ENCODE results near the gene RBBP6. TPM values are rescaled to one million over a fixed set of nuclear protein-coding genes. Genes with fewer than 3 reads are reported as not detected.

The RBBP6 gene
- polyA plus RNA-seq, 1 of the 3 experiments (the other 2 are of a cell fraction): 15.1 TPM

DNA sequence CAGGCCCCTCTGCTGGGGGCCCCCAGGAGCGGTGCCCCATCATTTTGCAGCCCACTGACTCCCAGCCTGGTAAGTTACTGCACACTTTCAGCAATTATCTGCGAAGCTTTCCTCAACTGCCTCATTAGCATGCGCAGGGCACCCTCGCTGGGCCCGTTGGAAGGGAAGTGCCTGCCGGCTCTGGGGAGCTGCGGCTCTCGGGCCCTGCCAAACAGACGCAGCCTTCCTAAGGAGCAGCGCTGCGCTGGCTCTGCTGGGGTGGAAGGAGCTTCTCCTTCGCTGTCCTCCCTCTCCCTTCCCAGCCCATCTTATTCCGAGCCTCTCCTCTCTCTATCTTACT is 71.0 kb downstream of the RBBP6 start:
- H3K4me2 ChIP-seq: no peak overlapping the region
- DNase-seq: no peak
- no peak overlapping the region for H2AFZ ChIP-seq (ENCODE audit: low read depth)
- H3K9me3 ChIP-seq: no peaks in the 10 kb centered on the region
- no peaks in the 10 kb centered on the region for H3K36me3 ChIP-seq (replicated peaks in 1 of 2; ENCODE audit: control insufficient read depth in 1 of 2, insufficient read depth in 2 of 2, low read length in 1 of 2)
- no peaks in the 10 kb centered on the region for H4K20me1 ChIP-seq (ENCODE audit: insufficient read depth)
- no peaks in the 10 kb centered on the region for H3K27me3 ChIP-seq (ENCODE audit: insufficient read depth)
- H3K9me2 ChIP-seq: no peaks in the 10 kb centered on the region
- no peaks in the 10 kb centered on the region; a peak in 1 of 4 replicates for H3K4me1 ChIP-seq (ENCODE audit: control insufficient read depth in 1 of 2, insufficient read depth in 2 of 2, low read depth in 1 of 2, low read length in 1 of 2)
- H3F3A ChIP-seq (replicated peaks; ENCODE audit: insufficient read depth): no peaks in the 10 kb centered on the region
- ChIA-PET CTCF (interaction anchor here (0.6 kb wide), 2 partner anchors 18 to 882 kb away, joined by 3 read pairs; no protein-coding TSS in a partner anchor), POLR2A (no interaction called here)
- no peak overlapping the region for H3K27ac ChIP-seq (ENCODE audit: low read depth in 2 of 2, low read length in 1 of 2)
- H3K9ac ChIP-seq: no peak overlapping the region
- H3K79me2 ChIP-seq (ENCODE audit: insufficient read depth): no peaks in the 10 kb centered on the region
- 96% methylated on average over 10 of the region's 13 CpGs for WGBS (ENCODE audit: low lambda C conversion rate)
- no peak overlapping the region for H3K4me3 ChIP-seq (ENCODE audit: low read depth in 2 of 2, low read length in 1 of 2)
- TF ChIP-seq FOSL2 (IDR thresholded peaks at IDR 0.05; ENCODE audit: borderline replicate concordance, low read depth) (no peak), NFIC (IDR thresholded peaks at IDR 0.05; ENCODE audit: borderline replicate concordance) (no peak), RAD21 (IDR thresholded peaks at IDR 0.05; ENCODE audit: low read length) (no peak), USF1 (IDR thresholded peaks at IDR 0.05; ENCODE audit: borderline replicate concordance, low read depth) (no peak), POLR2AphosphoS5 (IDR thresholded peaks at IDR 0.05; ENCODE audit: low read depth, low read length) (no peak), CTCF (IDR thresholded peaks at IDR 0.05) (no peak), YY1 (IDR thresholded peaks at IDR 0.05; ENCODE audit: low read depth) (no peak), IRF3 (IDR thresholded peaks at IDR 0.05; ENCODE audit: low read depth, low read length) (no peak)
- TF ChIP-seq, protein P1, sequence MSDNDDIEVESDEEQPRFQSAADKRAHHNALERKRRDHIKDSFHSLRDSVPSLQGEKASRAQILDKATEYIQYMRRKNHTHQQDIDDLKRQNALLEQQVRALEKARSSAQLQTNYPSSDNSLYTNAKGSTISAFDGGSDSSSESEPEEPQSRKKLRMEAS (IDR thresholded peaks at IDR 0.05; ENCODE audit: low read depth): no peak

DNA sequence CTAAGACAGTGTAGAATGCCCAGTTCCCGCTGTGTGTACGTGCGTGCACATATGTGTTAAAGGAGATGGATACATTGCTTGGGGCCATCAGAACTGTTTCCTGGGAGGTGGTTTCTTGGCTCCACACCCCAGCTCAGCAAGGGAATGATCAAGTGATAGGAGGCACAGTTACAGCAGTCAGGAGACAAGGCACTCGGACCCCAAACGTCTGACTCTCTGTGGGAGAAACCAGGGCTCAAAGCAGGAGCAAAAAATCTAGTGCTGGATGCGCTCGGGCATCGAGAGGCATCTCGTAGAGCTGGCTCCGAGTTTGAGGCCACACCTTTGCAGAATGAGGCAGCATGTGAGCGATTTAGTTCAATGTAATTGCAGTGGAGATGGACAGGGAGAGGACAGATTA is 71.9 kb downstream of the RBBP6 start:
- Histone ChIP-seq H3K4me2 (no peak overlapping the region), H2AFZ (ENCODE audit: low read depth) (no peak overlapping the region), H3K9ac (no peak overlapping the region), H3K79me2 (ENCODE audit: insufficient read depth) (no peaks in the 10 kb centered on the region), H3K27me3 (ENCODE audit: insufficient read depth) (no peaks in the 10 kb centered on the region), H4K20me1 (ENCODE audit: insufficient read depth) (no peaks in the 10 kb centered on the region), H3K9me3 (no peaks in the 10 kb centered on the region), H3K4me1 (ENCODE audit: control insufficient read depth in 1 of 2, insufficient read depth in 2 of 2, low read depth in 1 of 2, low read length in 1 of 2) (no peaks in the 10 kb centered on the region; a peak in 1 of 4 replicates), H3K4me3 (ENCODE audit: low read depth in 2 of 2, low read length in 1 of 2) (no peak overlapping the region), H3K36me3 (replicated peaks in 1 of 2; ENCODE audit: control insufficient read depth in 1 of 2, insufficient read depth in 2 of 2, low read length in 1 of 2) (no peaks in the 10 kb centered on the region), H3K27ac (ENCODE audit: low read depth in 2 of 2, low read length in 1 of 2) (no peak overlapping the region), H3K9me2 (no peaks in the 10 kb centered on the region), H3F3A (replicated peaks; ENCODE audit: insufficient read depth) (no peaks in the 10 kb centered on the region)
- DNase-seq: no peak
- POLR2A ChIA-PET: no interaction called here
- 76% methylated on average over 11 of the region's 11 CpGs for WGBS (ENCODE audit: low lambda C conversion rate)
- CTCF ChIA-PET: interaction anchor here (1.1 kb wide), 1 partner anchor 78 kb away, joined by 3 read pairs; no protein-coding TSS in a partner anchor
- TF ChIP-seq NRF1 (IDR thresholded peaks at IDR 0.05; ENCODE audit: low read depth, low read length): no peak
- no peak for TF ChIP-seq TAF1 (IDR thresholded peaks at IDR 0.05; ENCODE audit: borderline replicate concordance, low read depth, low read length)
- no peak for TF ChIP-seq RCOR1 (IDR thresholded peaks at IDR 0.05; ENCODE audit: low read length)
- no peak for TF ChIP-seq SIN3A (IDR thresholded peaks at IDR 0.05; ENCODE audit: borderline replicate concordance, low read depth, low read length)
- no peak for TF ChIP-seq USF1 (IDR thresholded peaks at IDR 0.05; ENCODE audit: borderline replicate concordance, low read depth)
- TF ChIP-seq MXI1 (IDR thresholded peaks at IDR 0.05; ENCODE audit: low read depth, low read length): no peak
- TF ChIP-seq IRF3 (IDR thresholded peaks at IDR 0.05; ENCODE audit: low read depth, low read length): no peak
- no peak for TF ChIP-seq RAD21 (IDR thresholded peaks at IDR 0.05; ENCODE audit: low read length)
- TF ChIP-seq EZH2phosphoT487 (IDR thresholded peaks at IDR 0.05; ENCODE audit: borderline replicate concordance, low read depth): no peak
- no peak for TF ChIP-seq RXRA (IDR thresholded peaks at IDR 0.05; ENCODE audit: borderline replicate concordance, low read depth)
- TF ChIP-seq FOSL2 (IDR thresholded peaks at IDR 0.05; ENCODE audit: borderline replicate concordance, low read depth): no peak
- no peak for TF ChIP-seq TEAD4 (IDR thresholded peaks at IDR 0.05; ENCODE audit: borderline replicate concordance, insufficient read depth)
- TF ChIP-seq RFX5 (IDR thresholded peaks at IDR 0.05; ENCODE audit: low read length): no peak
- TF ChIP-seq ZBTB33 (IDR thresholded peaks at IDR 0.05; ENCODE audit: borderline replicate concordance, low read depth): no peak
